Breast epithelium (tissue), 4 donors: ENCODE data around the gene ACOX2. TPM values are rescaled to one million over a fixed set of nuclear protein-coding genes. Genes with fewer than 3 reads are reported as not detected.

Experiments
- DNase-seq, 2 donors: peaks; one replicate each; pipeline ENCODE4 v3.0.0-alpha.2; 2019; ENCODE audit warnings: low spot score in 2 of 2
- H3K27ac ChIP-seq, 2 donors: fragments of 200-600 bp; sonication (generic) in 1 of 2; one replicate each; pipeline ENCODE4 v1.5.1; 2016 to 2019; ENCODE audit warnings: mild to moderate bottlenecking in 1 of 2
- H3K27me3 ChIP-seq, 2 donors: fragments of 200-600 bp; sonication (generic) in 1 of 2; one replicate each; pipeline versions ENCODE4 v1.5.1 to v1.6.0; 2017 to 2019; ENCODE audit warnings: control low read depth in 1 of 2, mild to moderate bottlenecking in 1 of 2
- H3K36me3 ChIP-seq: fragments of 200-600 bp; one replicate; pipeline ENCODE4 v1.5.1; 2019
- H3K4me1 ChIP-seq, 2 donors: fragments of 200-600 bp; sonication (generic); one replicate each; pipeline ENCODE4 v1.5.1; 2016 to 2019; ENCODE audit warnings: control low read depth in 1 of 2
- H3K4me3 ChIP-seq, 3 donors: fragments of 200-600 bp; sonication (generic); 1 replicate in 2 of 3; 2 replicates in 1 of 3; pipeline ENCODE4 v1.5.1; 2016 to 2019; ENCODE audit warnings: mild to moderate bottlenecking in 3 of 3, moderate library complexity in 2 of 3
- H3K9me3 ChIP-seq, 2 donors: fragments of 200-600 bp; sonication (generic) in 1 of 2; one replicate each; pipeline ENCODE4 v1.5.1; 2016 to 2019; ENCODE audit warnings: control low read depth in 1 of 2
- CTCF ChIP-seq, 3 donors: fragments of 450-650 bp; IDR thresholded peaks; one replicate each; pipeline ENCODE4 v1.5.1; 2016 to 2017; ENCODE audit warnings: antibody characterized with exemption in 3 of 3, mild to moderate bottlenecking in 3 of 3, moderate library complexity in 3 of 3
- POLR2A ChIP-seq: fragments of 450-650 bp; IDR thresholded peaks from one replicate; pipeline ENCODE4 v1.6.1; 2016; ENCODE audit warnings: antibody characterized with exemption, mild to moderate bottlenecking, moderate library complexity
- POLR2AphosphoS5 ChIP-seq, 3 donors: sonication (generic); formaldehyde crosslinking; IDR thresholded peaks; one replicate each; pipeline ENCODE4 v1.6.1; 2017; ENCODE audit warnings: antibody characterized with exemption in 3 of 3
- intact Hi-C: fragments of 100-400 bp; cut with DNase I; formaldehyde crosslinking; loops from one replicate; pipeline ENCODE4 v1.15.1; 2023; ENCODE audit warnings: low total_unique reads
- total RNA-seq, 3 donors: library from RNA; depleted of rRNA; stranded (reverse); fragments of >200 nt; gene quantifications; one replicate each; pipeline ENCODE4 v1.1.0, GENCODE V29; 2016

ACOX2 gene
- total RNA-seq, 3 donors from 2014 or later: 12.1 to 31.5 (median 17.6) TPM

GRCh38 chr3:58520403-58521335, 16.3 kb downstream of the ACOX2 start:
- DNase-seq: no peak
- H3K27me3 ChIP-seq: no peaks in the 10 kb centered on the region
- no peak overlapping the region for H3K4me3 ChIP-seq
- intact Hi-C loops: no loop called here
- peak overlapping the region; percentile 88 to 89 for H3K27ac ChIP-seq
- H3K9me3 ChIP-seq: no peaks in the 10 kb centered on the region
- no peak for TF ChIP-seq CTCF (IDR thresholded peaks at IDR 0.05)
- TF ChIP-seq POLR2A: no peak
- H3K4me1 ChIP-seq: no peaks in the 10 kb centered on the region
- no peaks in the 10 kb centered on the region for H3K36me3 ChIP-seq

- no peaks in the 10 kb centered on the region for H3K36me3 ChIP-seq
- intact Hi-C loops: no loop called here
- H3K4me1 ChIP-seq: no peaks in the 10 kb centered on the region
- no peak overlapping the region for H3K4me3 ChIP-seq
- H3K27ac ChIP-seq: no peak overlapping the region
- TF ChIP-seq POLR2AphosphoS5 (IDR thresholded peaks at IDR 0.05) (no peak), CTCF (IDR thresholded peaks at IDR 0.05) (no peak), POLR2A (no peak)
- DNase-seq: no peak
- H3K27me3 ChIP-seq: no peaks in the 10 kb centered on the region
- H3K9me3 ChIP-seq: no peaks in the 10 kb centered on the region
Measured at GRCh38 chr3:58519668-58520402, 17.2 kb downstream of the ACOX2 start.

GRCh38 chr3:58518291-58518789, 18.6 kb downstream of the ACOX2 start:
- TF ChIP-seq CTCF (IDR thresholded peaks at IDR 0.05) (no peak), POLR2A (no peak), POLR2AphosphoS5 (IDR thresholded peaks at IDR 0.05) (no peak)
- no peaks in the 10 kb centered on the region for H3K27me3 ChIP-seq
- H3K27ac ChIP-seq: no peak overlapping the region
- DNase-seq: no peak
- no peak overlapping the region for H3K4me3 ChIP-seq
- no peaks in the 10 kb centered on the region for H3K4me1 ChIP-seq
- no peaks in the 10 kb centered on the region for H3K36me3 ChIP-seq
- H3K9me3 ChIP-seq: no peaks in the 10 kb centered on the region
- intact Hi-C loops: no loop called here

- H3K27me3 ChIP-seq: no peaks in the 10 kb centered on the region
- H3K4me3 ChIP-seq: no peak overlapping the region
- no peak for DNase-seq
- intact Hi-C loops: no loop called here
- H3K9me3 ChIP-seq: no peaks in the 10 kb centered on the region
- TF ChIP-seq POLR2A (no peak), POLR2AphosphoS5 (IDR thresholded peaks at IDR 0.05) (no peak), CTCF (IDR thresholded peaks at IDR 0.05) (no peak)
- no peaks in the 10 kb centered on the region for H3K36me3 ChIP-seq
- no peak overlapping the region for H3K27ac ChIP-seq
- no peaks in the 10 kb centered on the region for H3K4me1 ChIP-seq
Measured at GRCh38 chr3:58514405-58514804, 22.6 kb downstream of the ACOX2 start.

- no peak overlapping the region for H3K4me3 ChIP-seq
- H3K4me1 ChIP-seq: no peaks in the 10 kb centered on the region
- no peaks in the 10 kb centered on the region for H3K36me3 ChIP-seq
- DNase-seq: no peak
- TF ChIP-seq POLR2A (no peak), POLR2AphosphoS5 (IDR thresholded peaks at IDR 0.05) (no peak), CTCF (IDR thresholded peaks at IDR 0.05) (no peak)
- no peaks in the 10 kb centered on the region for H3K9me3 ChIP-seq
- intact Hi-C loops: no loop called here
- no peaks in the 10 kb centered on the region for H3K27me3 ChIP-seq
- H3K27ac ChIP-seq: no peak overlapping the region
Measured at GRCh38 chr3:58508437-58508836, 28.6 kb downstream of the ACOX2 start.
